HL-60/S4 treated with retinoic acid at 250 ng/mL for 4 days and 3 days (cell line): ENCODE results near the gene FHL1.
"Not testable (repeated sequence)": the region's sequence is repeated elsewhere in the genome, so short reads cannot be mapped to it uniquely, and the experiment has no call there.

Experiments
- in situ Hi-C: fragments of 300-500 bp; cut with MboI; formaldehyde crosslinking; loops from 2 replicates; pipeline ENCODE4 v1.7.0; 2022; ENCODE audit warnings: low sequenced_read_pairs

Gene FHL1

DNA sequence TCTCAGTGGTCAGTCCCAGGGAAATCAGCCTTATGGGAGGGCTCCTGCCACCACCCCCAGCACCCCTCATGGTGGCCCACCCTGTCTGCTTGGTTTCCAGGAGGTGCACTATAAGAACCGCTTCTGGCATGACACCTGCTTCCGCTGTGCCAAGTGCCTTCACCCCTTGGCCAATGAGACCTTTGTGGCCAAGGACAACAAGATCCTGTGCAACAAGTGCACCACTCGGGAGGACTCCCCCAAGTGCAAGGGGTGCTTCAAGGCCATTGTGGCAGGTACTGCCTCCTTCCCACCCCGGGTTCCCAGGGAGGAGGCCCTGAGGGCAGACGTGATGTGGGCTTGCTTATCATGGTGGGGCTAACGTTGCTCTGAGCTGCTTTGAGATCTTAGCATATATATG lies 59.6 kb downstream of the FHL1 start:
- in situ Hi-C loops = no loop called here

GRCh38 chrX:136207546-136207945 lies 60.2 kb downstream of the FHL1 start:
- in situ Hi-C loops = no loop called here

- in situ Hi-C loops = no loop called here
Measured at GRCh38 chrX:136209016-136209738, 61.8 kb downstream of the FHL1 start.

- in situ Hi-C loops = no loop called here
Measured at GRCh38 chrX:136209751-136210150, 62.4 kb downstream of the FHL1 start.

DNA sequence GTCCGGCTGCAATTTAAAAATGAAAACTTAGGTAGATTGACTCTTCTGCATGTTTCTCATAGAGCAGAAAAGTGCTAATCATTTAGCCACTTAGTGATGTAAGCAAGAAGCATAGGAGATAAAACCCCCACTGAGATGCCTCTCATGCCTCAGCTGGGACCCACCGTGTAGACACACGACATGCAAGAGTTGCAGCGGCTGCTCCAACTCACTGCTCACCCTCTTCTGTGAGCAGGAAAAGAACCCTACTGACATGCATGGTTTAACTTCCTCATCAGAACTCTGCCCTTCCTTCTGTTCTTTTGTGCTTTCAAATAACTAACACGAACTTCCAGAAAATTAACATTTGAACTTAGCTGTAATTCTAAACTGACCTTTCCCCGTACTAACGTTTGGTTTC lies 62.9 kb downstream of the FHL1 start:
- in situ Hi-C loops = no loop called here

DNA sequence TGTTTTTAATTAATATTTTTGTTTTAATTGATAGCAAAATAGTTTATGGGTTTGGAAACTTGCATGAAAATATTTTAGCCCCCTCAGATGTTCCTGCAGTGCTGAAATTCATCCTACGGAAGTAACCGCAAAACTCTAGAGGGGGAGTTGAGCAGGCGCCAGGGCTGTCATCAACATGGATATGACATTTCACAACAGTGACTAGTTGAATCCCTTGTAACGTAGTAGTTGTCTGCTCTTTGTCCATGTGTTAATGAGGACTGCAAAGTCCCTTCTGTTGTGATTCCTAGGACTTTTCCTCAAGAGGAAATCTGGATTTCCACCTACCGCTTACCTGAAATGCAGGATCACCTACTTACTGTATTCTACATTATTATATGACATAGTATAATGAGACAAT lies 63.5 kb downstream of the FHL1 start:
- in situ Hi-C loops = no loop called here

DNA sequence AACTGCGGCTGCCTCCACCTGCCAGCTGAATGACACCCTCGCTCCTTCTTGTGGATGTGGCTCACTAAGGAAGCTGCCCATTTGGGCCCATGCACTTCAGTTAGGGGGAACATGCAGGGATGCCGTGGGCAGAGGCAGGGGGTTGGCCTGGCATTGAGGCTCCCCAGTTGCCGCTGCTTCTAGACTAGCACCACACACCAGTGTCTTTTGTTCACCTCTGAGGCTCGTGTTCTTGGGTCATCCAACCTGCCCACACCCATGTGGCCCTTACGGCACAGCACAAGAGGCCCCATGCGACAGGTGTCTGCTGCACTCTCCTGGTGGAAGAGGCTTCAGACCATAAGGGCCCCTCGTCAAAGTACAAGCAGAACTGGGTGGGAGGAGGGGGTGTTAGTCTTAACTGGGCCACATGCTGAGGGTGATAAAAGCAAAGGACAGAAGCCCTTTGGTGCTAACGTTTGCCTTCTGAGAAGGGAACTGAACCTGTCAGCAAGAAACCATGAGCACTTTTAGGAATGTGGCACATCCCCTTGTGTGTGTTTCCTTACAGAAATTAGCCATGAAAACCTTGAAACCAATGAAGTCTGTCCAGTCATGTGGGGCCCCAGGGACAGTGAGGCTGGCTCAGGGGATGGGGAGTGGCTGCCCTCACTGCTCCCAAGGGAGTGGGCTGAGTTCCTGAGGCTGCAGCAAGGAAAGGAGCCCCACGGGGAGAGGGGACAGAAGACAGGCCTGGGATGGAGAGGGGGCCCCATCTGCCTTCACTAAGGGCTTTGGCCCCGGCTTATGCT lies 64.6 kb downstream of the FHL1 start:
- in situ Hi-C loops = no loop called here

DNA sequence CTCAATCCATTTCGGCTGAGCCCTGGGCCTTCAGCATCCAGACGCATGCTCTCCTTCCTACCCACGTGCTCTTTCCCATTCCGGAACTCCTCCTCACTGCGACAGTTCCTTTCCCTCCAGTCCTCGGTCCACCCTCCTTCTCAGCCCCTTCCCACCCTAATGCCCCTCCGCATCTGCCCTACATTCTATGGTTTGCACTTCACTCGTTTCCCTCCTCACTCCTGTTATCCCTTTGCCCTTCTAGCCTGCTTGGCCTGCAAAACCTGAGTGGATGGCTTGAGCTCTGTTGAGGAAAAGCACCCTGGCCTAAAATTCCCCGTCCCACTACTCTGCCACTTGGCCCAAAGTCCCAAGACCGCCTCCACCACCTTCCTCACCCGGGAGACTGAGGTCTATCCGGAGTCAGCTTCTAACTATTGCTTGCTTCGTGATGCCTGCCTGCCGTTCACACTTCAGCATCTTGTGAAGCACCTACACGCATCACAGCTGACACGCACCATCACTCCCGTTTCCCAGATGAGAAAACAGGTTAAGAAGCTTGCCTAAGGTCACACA lies 65.3 kb downstream of the FHL1 start:
- in situ Hi-C loops = no loop called here

DNA sequence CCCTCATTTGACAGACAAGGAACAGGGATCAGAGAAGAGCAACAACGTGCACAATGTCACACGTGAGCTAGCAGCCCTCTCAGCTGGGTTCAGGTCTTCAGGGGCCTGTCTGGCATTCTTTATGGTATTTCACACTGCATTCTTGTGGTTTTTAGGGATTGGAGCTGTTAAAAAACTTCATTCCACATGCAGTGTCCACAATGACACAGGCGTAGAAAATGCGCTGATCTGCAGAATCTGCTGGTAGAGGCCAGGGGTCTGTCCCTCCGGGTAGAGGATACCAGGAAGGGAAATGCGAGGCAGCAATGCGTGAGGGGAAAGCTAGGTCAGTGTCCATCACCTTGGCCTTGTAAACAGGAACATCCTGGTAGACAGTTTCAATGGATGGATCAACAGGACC lies 67.2 kb downstream of the FHL1 start:
- in situ Hi-C loops = no loop called here

DNA sequence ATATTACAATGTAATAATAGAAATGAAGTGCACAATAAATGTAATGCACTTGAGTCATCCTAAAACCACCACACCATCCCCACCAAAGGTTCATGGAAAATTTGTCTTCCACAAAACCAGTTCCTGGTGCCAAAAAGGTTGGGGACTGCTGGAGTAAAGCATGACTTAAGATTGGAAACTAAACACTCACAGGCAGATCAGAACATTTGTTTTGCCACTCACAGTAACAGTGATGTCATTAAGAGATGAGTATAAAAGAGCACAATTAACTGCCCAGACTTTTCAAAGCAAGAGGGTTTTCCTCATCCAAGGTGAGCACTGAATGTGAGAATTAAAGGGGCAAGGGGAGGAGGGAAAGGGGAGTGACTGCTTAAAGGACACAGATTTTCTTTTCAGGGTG lies 68.2 kb downstream of the FHL1 start:
- in situ Hi-C loops = no loop called here

DNA sequence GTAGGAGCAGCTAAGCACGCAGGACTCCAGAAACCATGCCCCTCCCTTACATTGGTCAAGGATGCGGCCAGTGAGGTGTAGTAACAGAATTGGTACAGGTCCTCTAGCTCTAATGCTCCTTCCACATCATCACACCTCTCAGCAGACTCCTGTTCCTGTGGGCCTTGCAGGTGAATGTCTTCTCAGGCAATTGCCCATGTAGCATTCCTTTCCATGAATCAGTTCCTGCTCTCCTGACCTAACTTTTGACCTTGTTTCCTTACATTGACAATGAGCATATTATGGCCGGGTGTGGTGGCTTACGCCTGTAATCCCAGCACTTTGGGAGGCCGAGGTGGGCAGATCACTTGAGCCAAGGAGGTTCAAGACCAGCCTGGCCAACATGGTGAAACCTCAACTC lies 72.6 kb downstream of the FHL1 start:
- in situ Hi-C loops = no loop called here

- in situ Hi-C loops = no loop called here
Measured at GRCh38 chrX:136220540-136220939, 73.2 kb downstream of the FHL1 start.

- in situ Hi-C loops = no loop called here
Measured at GRCh38 chrX:136220951-136221350, 73.6 kb downstream of the FHL1 start.

DNA sequence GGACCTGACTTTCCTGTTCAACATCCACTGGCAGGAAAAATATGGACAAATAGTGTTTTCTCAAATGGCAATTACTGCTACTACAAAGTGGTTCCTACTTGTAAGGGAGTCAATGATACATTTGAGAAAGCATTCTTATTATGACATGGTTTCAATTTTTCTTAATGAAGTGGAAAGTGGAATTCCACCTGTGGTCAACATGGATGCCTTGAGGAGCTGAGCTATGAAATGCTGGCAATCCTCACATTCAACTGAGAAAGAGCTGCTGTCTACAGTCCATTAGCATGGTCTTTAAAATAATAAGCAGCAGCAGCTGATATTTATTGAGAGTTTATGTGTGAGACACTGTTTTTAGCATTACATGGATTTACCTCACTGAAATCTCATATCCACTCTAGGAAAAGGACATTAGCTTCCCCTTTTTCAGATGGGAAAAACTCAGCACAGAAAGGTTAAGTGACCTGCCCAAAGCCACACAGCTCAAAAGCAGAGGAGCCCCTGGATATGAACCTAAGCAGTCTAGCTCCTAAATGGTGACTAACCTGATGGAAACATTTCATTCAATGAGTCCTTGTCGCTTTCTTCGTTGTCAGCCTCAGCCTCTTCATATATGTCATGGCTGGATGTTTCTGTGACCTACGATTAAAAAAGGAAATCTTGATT lies 74.6 kb downstream of the FHL1 start:
- in situ Hi-C loops = no loop called here

DNA sequence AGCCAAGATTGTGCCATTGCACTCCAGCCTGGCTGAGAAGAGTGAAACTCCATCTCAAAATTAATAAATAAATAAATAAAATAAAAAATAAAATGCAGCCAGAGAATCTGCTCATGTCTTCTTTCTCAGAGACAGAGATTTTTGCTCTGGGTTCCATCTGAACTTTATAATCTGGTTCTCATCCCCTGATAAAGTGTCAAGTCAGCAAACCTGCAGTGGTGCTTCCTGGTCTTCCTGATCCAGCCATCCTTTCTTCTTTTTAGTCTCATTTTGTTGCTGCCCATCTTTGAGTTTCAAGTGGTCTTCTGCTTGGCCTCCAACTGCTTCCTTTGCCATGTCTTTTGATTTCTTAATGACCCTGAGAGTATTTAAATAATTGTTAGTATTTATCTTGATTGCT lies 79.7 kb downstream of the FHL1 start:
- in situ Hi-C loops = no loop called here

DNA sequence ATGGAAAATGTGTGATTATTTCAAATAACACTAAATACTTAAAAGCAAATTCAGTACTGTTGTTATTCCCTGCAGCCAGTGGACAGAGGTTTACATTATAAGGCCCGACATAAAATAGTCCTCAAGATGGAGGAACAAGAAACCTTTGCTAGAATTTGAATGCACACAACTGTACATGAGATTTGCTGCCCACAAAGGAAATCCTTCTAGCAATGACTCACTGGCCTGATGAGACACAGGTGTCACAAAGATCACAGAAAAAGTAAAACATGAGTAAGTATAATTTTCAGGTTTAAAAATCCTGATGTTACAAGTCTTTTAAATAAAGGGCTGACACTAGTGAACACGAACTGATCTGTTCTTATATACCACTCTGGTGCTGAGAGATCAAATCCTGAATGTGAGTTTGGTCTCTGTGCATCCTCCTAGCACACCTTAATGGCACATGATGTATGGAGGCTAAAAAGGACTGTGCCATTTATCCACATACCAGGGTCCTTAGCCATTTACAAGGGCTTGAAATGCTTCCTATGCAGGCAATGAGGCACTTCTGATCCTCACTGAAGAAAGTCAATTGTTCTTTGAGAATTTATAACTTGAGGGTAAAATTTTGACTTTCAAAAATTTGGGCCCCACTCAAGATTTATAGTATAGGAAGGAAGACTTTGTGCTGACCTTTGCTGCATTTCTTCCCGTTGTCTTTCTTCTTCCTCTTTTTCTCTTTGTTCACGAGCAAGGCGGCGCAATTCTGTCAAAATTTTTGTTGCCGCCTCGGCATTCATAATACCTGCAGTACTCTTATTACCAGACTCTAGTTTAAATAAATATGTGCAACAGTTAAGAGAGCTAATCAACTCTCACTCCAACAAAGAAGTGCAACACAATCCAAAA lies 80.9 kb downstream of the FHL1 start:
- in situ Hi-C loops = no loop called here

DNA sequence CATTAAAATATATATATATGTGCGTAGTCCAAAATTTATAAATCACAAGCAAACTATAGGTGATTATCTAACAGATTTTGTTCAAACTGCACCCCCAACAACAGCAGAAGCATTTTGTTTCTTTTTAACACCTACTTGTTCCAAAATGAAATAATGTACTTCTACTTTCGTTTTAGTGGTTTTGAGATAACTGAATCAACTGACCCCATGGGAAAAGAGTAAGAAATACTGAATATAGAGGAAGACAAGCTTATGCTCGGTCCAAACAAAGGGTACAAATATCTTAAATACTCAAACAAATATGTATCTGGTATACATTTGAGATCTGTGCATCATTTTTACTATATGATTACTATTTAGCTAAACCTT lies 81.5 kb downstream of the FHL1 start:
- in situ Hi-C loops = no loop called here

- in situ Hi-C loops = no loop called here
Measured at GRCh38 chrX:136237074-136237473, 89.7 kb downstream of the FHL1 start.

GRCh38 chrX:136237849-136238248 lies 90.5 kb downstream of the FHL1 start:
- in situ Hi-C loops = not testable (repeated sequence)

DNA sequence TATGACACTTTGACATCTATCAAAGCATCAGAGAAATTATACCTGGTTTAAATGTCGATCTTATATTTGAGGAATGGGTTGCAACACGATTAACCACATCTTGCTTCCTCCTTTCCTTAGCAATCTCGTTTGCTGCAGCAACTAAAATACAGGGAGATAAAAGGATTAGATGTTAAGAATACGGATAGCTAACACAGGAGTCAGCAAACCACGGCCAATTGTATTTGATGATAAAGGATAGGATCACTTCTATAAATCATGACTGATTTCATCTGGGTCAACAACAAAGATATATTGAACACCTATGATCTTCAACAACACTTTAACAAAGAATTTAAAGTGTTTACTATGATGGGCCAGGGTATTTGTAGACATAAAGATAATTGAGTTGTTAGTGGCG lies 98.9 kb downstream of the FHL1 start:
- in situ Hi-C loops = no loop called here
